IgD-negative memory B cell (primary cell): ENCODE results near the gene LTBP1. TPM values are rescaled to one million over a fixed set of nuclear protein-coding genes. Genes with fewer than 3 reads are reported as not detected.

ENCODE experiments used
- H3K27ac Mint-ChIP-seq, 3 donors: one replicate each; pipeline ENCODE4 v1.8.0; 2020 to 2022; ENCODE audit warnings: mild to moderate bottlenecking in 3 of 3, mixed read lengths in 3 of 3, moderate library complexity in 1 of 3
- H3K27me3 Mint-ChIP-seq: one replicate; pipeline ENCODE4 v1.8.0; 2021; ENCODE audit warnings: mixed read lengths
- H3K36me3 Mint-ChIP-seq: one replicate; pipeline ENCODE4 v1.8.0; 2020; ENCODE audit warnings: mild to moderate bottlenecking, mixed read lengths
- H3K4me1 Mint-ChIP-seq, 3 donors: one replicate each; pipeline ENCODE4 v1.8.0; 2020 to 2022; ENCODE audit warnings: mixed read lengths in 3 of 3, mild to moderate bottlenecking in 1 of 3
- H3K4me3 Mint-ChIP-seq, 4 donors: one replicate each; pipeline ENCODE4 v1.8.0; 2020 to 2022; ENCODE audit warnings: mild to moderate bottlenecking in 4 of 4, mixed read lengths in 4 of 4, moderate library complexity in 3 of 4
- H3K9me3 Mint-ChIP-seq, 3 donors: one replicate each; pipeline ENCODE4 v1.8.0; 2020 to 2021; ENCODE audit warnings: mixed read lengths in 3 of 3, mild to moderate bottlenecking in 1 of 3
- polyA plus RNA-seq: library from polyadenylated mRNA; unstranded; fragments of 300-500 nt; fragmentation: Illumina TruSeq; gene quantifications from one replicate; pipeline ENCODE4 v1.2.3, GENCODE V29; 2021

The LTBP1 gene
- polyA plus RNA-seq, 1 donor from 2014 or later: not detected

DNA sequence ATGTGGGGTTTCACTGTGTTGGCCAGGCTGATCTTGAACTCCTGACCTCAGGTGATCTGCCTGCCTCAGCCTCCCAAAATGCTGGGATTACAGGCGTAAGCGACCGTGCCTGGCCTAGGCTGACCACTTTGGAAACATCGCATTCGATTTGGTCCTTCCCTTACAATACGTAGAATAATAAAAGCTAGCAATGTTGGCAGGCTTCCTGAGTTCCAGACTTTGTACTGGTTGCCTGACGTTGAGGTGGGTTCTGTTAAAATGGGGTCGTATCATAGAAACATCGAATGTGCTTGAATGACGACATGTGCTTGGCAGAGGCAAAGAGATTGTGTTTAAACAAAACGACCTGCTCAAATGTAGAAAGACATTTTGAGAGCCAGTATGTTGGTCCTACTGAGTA lies 56.1 kb downstream of the LTBP1 start:
- H3K4me3 Mint-ChIP-seq: no peak overlapping the region
- H3K4me1 Mint-ChIP-seq: no peaks in the 10 kb centered on the region
- H3K9me3 Mint-ChIP-seq: no peaks in the 10 kb centered on the region
- H3K27ac Mint-ChIP-seq: no peak overlapping the region
- no peaks in the 10 kb centered on the region for H3K27me3 Mint-ChIP-seq
- H3K36me3 Mint-ChIP-seq: no peaks in the 10 kb centered on the region

- no peak overlapping the region for H3K27ac Mint-ChIP-seq
- no peaks in the 10 kb centered on the region for H3K27me3 Mint-ChIP-seq
- no peaks in the 10 kb centered on the region for H3K9me3 Mint-ChIP-seq
- no peaks in the 10 kb centered on the region for H3K4me1 Mint-ChIP-seq
- H3K36me3 Mint-ChIP-seq: no peaks in the 10 kb centered on the region
- no peak overlapping the region for H3K4me3 Mint-ChIP-seq
These were observed 58.3 kb downstream of the LTBP1 start for GRCh38 chr2:33005057-33005456.

- H3K27ac Mint-ChIP-seq: no peak overlapping the region
- no peaks in the 10 kb centered on the region for H3K9me3 Mint-ChIP-seq
- H3K4me1 Mint-ChIP-seq: no peaks in the 10 kb centered on the region
- no peak overlapping the region for H3K4me3 Mint-ChIP-seq
- H3K27me3 Mint-ChIP-seq: no peaks in the 10 kb centered on the region
- H3K36me3 Mint-ChIP-seq: peaks cover 1% of the 10 kb centered on the region
These were observed 62.0 kb downstream of the LTBP1 start for GRCh38 chr2:33008716-33009115.

- Mint-ChIP-seq H3K9me3 (no peaks in the 10 kb centered on the region), H3K4me3 (no peak overlapping the region), H3K27me3 (no peaks in the 10 kb centered on the region)
These were observed 62.5 kb downstream of the LTBP1 start for GRCh38 chr2:33009249-33009648.

GRCh38 chr2:33011373-33011772 lies 64.6 kb downstream of the LTBP1 start:
- Mint-ChIP-seq H3K4me1 (no peaks in the 10 kb centered on the region), H3K27me3 (no peaks in the 10 kb centered on the region), H3K9me3 (no peaks in the 10 kb centered on the region), H3K27ac (no peak overlapping the region), H3K36me3 (peaks cover 1% of the 10 kb centered on the region), H3K4me3 (no peak overlapping the region)

More at GRCh38 chr2:33009249-33009648, 62.5 kb downstream of the LTBP1 start:
- Mint-ChIP-seq H3K4me1 (no peaks in the 10 kb centered on the region), H3K27ac (no peak overlapping the region), H3K36me3 (peaks cover 1% of the 10 kb centered on the region)

DNA sequence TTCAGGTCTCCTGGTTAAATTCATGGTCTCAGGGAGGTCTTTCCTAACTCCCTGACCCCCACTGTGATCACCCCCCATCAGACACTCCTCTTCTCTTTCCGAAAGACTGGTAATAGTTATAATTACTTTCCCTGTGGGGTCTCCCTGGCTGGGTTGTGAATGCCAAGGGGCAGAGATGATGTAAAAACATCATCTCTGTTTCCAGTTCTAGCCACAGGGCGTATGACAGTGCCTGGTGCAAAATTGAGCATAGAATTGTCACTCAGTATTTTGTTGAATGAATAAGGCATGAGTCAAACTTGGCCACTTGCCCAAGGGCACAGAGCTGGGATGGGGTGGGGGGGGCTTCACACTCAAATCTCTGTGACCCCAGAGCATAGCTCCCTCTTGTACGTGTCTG lies 65.2 kb downstream of the LTBP1 start:
- no peak overlapping the region for H3K27ac Mint-ChIP-seq
- no peaks in the 10 kb centered on the region for H3K27me3 Mint-ChIP-seq
- no peaks in the 10 kb centered on the region for H3K4me1 Mint-ChIP-seq
- H3K36me3 Mint-ChIP-seq: peaks cover 1% of the 10 kb centered on the region
- H3K4me3 Mint-ChIP-seq: no peak overlapping the region
- H3K9me3 Mint-ChIP-seq: no peaks in the 10 kb centered on the region

DNA sequence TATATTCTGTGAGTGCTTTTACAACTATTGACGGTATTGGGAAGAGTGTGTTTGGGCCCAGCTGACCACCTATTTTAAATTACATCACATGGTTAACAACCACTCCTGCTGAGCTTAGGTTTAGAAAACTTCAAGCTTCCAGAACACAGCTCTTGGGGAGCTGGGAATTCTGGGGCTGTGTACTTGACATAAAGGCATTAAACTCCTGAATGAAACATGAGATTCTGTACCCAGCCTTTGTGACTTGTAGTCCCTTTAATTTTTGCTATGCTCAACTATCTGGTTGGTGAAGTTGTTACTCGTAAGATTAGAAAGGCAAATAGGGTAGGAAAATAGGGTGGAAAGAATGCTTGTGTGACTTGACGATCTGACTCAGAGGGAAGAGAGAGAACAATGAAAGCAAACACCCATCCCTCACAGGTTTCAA lies 66.9 kb downstream of the LTBP1 start:
- H3K27ac Mint-ChIP-seq: no peak overlapping the region
- H3K36me3 Mint-ChIP-seq: peaks cover 1% of the 10 kb centered on the region
- H3K9me3 Mint-ChIP-seq: no peaks in the 10 kb centered on the region
- no peaks in the 10 kb centered on the region for H3K27me3 Mint-ChIP-seq
- H3K4me3 Mint-ChIP-seq: no peak overlapping the region
- no peaks in the 10 kb centered on the region for H3K4me1 Mint-ChIP-seq

GRCh38 chr2:33014268-33014667 lies 67.5 kb downstream of the LTBP1 start:
- Mint-ChIP-seq H3K36me3 (peaks cover 1% of the 10 kb centered on the region), H3K4me1 (no peaks in the 10 kb centered on the region), H3K27ac (no peak overlapping the region), H3K4me3 (no peak overlapping the region), H3K27me3 (no peaks in the 10 kb centered on the region), H3K9me3 (no peaks in the 10 kb centered on the region)

DNA sequence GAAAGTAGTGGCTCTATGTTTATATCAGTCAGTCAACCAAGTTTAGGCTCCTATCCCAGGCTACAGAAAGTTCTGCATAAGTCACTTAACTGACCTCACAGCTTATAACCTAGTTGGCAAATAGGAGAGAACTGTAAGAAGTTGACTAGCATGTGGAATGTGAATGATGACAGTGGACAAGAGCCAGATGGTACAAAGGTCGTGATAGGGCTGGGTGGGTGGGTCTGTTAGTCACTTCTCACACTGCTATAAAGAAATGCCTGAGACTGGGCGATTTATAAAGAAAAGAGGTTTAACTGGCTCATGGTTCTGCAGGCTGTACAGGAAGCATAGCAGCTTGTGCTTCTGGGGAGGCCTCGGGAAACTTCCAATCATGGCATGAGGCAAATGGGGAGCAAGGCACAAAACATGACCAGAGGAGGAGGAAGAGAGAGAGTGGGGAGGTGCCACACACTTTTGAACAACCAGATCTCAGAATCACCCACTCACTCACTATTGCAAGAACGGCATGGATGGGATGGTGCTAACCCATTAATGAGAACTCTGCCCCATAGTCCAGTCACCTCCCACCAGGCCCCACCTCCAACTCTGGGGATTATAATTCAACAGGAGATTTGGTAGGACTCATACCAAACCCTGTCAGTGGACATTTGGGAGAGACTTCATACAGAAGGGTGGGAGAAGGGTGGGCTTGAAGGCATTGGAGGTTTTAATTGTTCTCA lies 68.8 kb downstream of the LTBP1 start:
- Mint-ChIP-seq H3K4me3 (no peak overlapping the region), H3K4me1 (no peaks in the 10 kb centered on the region), H3K27me3 (no peaks in the 10 kb centered on the region), H3K27ac (no peak overlapping the region), H3K36me3 (peaks cover 1% of the 10 kb centered on the region), H3K9me3 (no peaks in the 10 kb centered on the region)

DNA sequence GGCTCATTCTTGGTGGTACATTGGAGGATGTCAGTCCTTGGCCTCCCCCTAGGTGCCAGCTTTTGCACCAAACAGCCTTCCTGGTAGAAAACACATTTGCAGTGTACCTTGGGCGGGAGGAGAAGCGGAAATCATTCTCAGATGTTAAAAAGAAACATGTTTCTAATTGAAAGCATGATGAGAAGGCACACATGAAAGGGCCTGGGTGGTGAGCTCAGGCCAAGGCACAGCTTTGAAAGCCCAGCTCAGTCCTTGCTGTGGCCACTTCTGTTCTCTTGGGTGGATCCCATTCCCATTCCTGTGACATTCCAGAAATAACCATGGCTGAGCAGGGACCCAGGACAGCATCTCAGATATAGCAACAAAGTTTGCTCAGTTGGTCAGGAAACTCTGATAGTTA lies 71.5 kb downstream of the LTBP1 start:
- Mint-ChIP-seq H3K4me3 (no peak overlapping the region), H3K36me3 (no peaks in the 10 kb centered on the region), H3K27ac (peak overlapping the region in 1 of 3 donors; percentile 55), H3K4me1 (no peaks in the 10 kb centered on the region), H3K9me3 (peaks cover 0 to under 1% (median 0%) of the 10 kb centered on the region in 3 donors), H3K27me3 (peaks cover 4% of the 10 kb centered on the region)

DNA sequence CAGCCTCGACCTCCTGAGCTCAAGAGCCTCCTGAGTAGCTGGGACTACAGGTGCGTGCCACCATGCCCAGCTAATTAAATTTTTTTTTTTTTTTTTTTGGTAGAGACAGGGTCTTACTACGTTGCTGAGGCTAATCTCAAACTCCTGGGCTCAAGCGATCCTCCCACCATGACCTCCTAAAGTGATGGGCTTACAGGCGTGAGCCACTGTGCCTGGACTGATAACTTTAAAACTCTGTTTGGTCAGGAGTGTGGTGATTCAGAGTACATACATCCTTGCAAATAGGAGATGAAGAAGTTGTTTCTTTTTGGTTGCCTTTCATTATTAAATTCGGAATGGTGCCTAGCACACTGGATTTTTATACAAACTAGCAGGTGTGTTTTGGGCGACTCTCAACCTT lies 73.0 kb downstream of the LTBP1 start:
- Mint-ChIP-seq H3K9me3 (peaks cover 0 to 3% (median 3%) of the 10 kb centered on the region in 3 donors), H3K4me1 (no peaks in the 10 kb centered on the region), H3K36me3 (no peaks in the 10 kb centered on the region), H3K27me3 (peaks cover 8% of the 10 kb centered on the region), H3K27ac (no peak overlapping the region), H3K4me3 (no peak overlapping the region)

DNA sequence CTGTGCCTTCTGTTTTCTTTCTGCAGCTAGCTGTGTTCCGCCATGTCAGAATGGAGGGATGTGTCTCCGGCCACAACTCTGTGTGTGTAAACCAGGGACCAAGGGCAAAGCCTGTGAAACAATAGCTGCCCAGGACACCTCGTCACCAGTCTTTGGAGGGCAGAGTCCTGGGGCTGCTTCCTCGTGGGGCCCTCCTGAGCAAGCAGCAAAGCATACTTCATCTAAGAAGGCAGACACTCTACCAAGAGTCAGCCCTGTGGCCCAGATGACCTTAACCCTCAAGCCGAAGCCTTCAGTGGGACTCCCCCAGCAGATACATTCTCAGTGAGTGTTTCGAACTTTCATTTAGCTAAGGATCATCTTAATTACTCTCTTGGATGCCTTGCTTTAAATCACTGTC lies 74.1 kb downstream of the LTBP1 start:
- Mint-ChIP-seq H3K4me3 (no peak overlapping the region), H3K27me3 (peaks cover 8% of the 10 kb centered on the region), H3K36me3 (no peaks in the 10 kb centered on the region), H3K27ac (no peak overlapping the region), H3K9me3 (peaks cover 0 to 5% (median 3%) of the 10 kb centered on the region in 3 donors), H3K4me1 (no peaks in the 10 kb centered on the region)

DNA sequence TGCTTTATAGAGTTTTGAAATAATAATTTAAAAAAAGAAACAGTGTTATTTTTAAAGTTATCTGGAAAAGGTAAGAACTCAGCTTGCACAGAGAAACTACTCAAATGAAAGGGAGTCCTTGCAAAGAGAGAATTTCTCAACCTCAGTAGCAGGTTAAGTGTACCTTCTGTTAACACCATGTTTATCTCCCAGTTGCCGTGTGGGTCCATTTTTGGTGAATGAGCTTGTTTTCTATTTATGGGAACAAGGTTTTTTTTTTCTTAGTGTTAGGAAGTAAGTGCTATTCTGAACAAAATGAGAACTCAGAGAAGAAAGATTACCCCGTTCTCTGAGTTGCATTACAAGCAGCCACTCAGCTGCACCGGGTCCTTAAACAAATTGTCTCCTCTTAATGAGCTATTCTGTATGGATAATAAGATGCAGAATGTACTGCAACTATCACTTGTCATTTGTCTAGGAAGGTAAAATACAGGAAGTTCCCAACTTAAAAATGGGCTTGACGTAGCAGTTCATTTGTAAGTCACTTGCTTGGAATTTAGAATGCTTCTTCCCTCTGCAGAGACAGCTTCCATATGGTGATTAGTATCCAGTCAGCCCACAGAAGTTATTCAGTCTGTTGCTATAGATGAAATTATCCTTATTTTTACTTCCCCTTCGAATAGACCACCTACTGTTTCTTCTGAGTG lies 74.9 kb downstream of the LTBP1 start:
- Mint-ChIP-seq H3K9me3 (peaks cover 0 to 5% (median 3%) of the 10 kb centered on the region in 3 donors), H3K27ac (no peak overlapping the region), H3K4me3 (no peak overlapping the region), H3K36me3 (no peaks in the 10 kb centered on the region), H3K27me3 (peaks cover 8% of the 10 kb centered on the region), H3K4me1 (no peaks in the 10 kb centered on the region)

GRCh38 chr2:33022395-33022985 lies 75.7 kb downstream of the LTBP1 start:
- Mint-ChIP-seq H3K36me3 (no peaks in the 10 kb centered on the region), H3K9me3 (peaks cover 0 to 5% (median 3%) of the 10 kb centered on the region in 3 donors), H3K27me3 (peaks cover 10% of the 10 kb centered on the region), H3K4me3 (no peak overlapping the region), H3K4me1 (no peaks in the 10 kb centered on the region), H3K27ac (no peak overlapping the region)

GRCh38 chr2:33022989-33023727 lies 76.4 kb downstream of the LTBP1 start:
- peaks cover 0 to 5% (median 3%) of the 10 kb centered on the region in 3 donors for H3K9me3 Mint-ChIP-seq
- no peaks in the 10 kb centered on the region for H3K4me1 Mint-ChIP-seq
- peaks cover 10% of the 10 kb centered on the region for H3K27me3 Mint-ChIP-seq
- H3K4me3 Mint-ChIP-seq: no peak overlapping the region
- H3K36me3 Mint-ChIP-seq: no peaks in the 10 kb centered on the region
- no peak overlapping the region for H3K27ac Mint-ChIP-seq
